ENCODE results near the gene GOLGB1.

The GOLGB1 gene

DNA sequence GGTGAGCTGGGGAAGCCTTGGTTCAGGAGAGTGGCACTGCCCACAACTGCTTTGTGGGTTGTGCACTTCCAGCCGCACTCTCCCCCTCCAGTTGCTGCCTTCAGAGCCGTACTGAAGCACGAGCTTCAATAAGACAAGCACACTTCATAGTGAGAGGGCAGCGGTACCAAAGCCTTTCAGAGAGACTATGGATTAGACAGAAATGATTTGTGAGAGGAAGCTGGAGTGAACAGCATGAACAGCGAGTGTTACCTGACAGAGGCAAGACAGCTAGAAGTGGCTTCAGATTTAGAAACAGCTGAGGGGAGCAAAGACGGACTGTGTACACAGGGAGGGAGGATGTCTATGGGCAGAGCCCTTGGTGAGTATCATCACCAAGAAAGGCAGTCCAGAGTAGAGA, 119.9 kb downstream of the GOLGB1 start:
- DNase-seq (ENCODE audit: low read depth), result no peak

- no peak for DNase-seq (ENCODE audit: low read depth)
Measured at GRCh38 chr3:121627622-121628021, 121.9 kb downstream of the GOLGB1 start.

DNA sequence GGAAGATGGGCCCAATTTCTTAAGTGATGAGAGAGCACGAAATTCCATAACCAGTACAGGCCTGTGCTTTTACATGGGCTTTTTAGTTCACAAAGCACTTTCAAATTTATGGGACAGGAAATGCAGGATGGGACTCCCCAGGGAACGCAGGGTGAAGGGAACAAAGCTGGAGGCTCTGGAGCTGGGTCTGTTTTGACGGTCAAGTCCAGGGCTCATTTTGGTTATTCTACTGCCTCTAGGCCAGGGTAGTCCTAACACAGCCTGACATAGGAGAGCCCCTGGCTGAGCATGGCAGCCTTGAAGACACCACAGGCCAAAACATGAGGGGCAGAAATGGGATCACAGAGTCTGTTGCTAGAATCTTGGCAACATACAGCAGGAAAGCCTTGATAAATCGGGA, 122.3 kb downstream of the GOLGB1 start:
- DNase-seq (ENCODE audit: low read depth), result no peak

- no peak for DNase-seq (ENCODE audit: low read depth)
Measured at GRCh38 chr3:121626495-121626894, 123.0 kb downstream of the GOLGB1 start.

- DNase-seq (ENCODE audit: low read depth), result no peak
Measured at GRCh38 chr3:121624147-121624899, 125.2 kb downstream of the GOLGB1 start.

GRCh38 chr3:121621491-121621890, 128.1 kb downstream of the GOLGB1 start:
- DNase-seq (ENCODE audit: low read depth), result no peak

GRCh38 chr3:121619691-121620090, 129.8 kb downstream of the GOLGB1 start:
- no peak for DNase-seq (ENCODE audit: low read depth)

All from stimulated activated CD8-positive, alpha-beta memory T cell treated with anti-CD3 and anti-CD28 coated beads, Interleukin-12 subunit alpha, Interleukin-12 subunit beta, amount 100 ng/mL, for 1 hour (primary cell).